ENCODE measurements around the gene FAM20B.

GRCh38 chr1:179023946-179024650, 1.6 kb upstream of the FAM20B start:
- TF ChIP-seq CTCF (IDR thresholded peaks at IDR 0.05) (no peak), POLR2A (IDR thresholded peaks at IDR 0.05) (no peak)
